ENCODE data around the gene DNAJB8.

DNAJB8 gene

DNA sequence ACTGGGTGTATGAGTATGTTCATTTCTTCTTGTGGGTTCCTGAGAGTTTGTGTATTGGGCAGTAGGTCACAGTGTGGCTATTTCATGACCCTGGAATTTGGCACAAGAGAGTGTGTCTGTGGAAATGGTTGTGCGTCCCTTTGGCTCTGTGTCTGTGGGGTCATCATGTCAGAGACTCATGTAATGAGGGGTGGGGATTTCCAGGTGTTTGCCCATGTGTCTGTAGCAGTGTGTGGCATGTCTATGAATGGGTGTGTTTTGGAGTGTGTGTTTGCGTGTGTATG, 27.6 kb upstream of the DNAJB8 start:
- DNase-seq, result no peak

DNA sequence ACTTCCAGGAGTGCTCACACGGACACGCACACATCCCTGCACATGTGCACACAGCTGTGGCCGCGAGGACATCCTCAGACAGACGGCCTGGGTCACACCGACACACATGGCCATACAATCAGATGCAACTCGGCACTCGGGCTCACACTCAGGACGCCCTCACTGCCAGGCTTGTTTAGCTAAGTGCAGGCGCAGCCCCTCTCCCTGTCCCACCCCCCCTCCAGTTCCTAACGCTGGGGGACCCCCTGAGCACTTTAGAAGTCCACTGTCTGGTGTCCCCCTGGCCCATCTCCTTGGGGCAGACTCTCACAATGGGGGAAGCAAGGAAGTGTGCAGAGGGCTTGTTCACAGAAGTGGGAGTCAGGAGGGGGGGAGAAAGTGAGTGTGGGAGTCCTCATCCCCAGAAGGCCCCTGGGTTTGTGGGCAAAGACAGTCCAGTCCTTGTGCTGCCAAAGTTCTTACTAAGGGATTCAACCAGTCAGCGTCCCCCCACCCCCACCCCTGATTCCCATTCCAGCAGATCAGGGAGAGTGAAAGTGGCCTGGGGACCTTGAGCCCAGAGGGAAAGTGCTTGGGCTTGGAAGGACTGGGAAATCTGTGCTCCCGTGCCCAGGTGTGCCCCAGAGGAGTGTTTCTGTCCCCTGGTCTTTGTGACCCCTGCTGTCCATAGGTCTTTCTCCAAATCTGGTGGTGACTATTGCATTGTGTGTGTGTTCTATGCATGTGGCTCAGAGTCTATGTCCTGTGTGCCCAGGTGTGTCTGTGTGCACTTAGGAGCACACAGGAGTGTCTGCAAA, 27.1 kb upstream of the DNAJB8 start:
- no peak for DNase-seq

DNA sequence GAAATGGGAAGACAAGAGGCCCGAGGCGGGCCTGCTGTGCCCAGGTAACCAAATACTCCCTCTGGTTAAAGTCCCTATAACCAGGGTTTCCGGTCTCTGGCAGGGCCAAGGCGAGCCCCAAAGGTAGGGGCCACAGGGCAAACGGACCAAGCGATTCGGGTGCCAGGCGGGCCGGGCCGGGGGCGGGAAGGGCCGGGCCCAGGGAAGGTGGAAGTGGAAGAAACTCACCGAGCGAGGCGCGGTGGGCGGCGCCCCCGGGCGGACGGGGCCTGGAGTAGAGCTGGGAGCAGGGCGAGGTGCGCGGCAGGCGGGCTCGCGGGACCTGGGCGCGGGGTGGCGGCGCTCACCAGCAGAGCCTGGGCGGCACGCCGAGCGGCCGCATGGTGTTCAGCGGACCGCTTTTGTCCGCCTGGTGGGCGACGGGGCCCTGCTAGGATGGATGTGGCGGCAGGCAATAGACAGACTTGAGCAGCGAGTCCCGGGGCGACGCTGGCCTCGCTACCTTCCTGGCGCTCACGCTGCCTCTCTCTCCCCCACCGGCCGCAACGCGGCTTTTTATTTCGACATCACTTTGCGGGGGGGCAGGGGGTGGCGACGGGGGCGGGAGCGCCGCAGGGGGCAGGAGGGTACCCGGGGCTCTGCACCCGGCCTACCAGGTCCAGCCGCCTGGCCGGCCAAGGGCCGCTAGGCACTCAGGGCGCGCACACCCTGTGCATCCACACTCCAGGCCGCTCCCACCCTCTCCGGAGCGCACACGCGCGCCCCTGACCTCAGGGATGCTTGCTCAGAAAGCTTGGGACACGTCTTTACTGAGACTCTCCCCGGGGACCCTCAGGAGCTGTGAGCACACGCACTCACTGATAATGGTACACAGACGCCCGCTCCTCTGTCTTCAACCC, 26.2 kb upstream of the DNAJB8 start, which contains the start of gene GATA2:
Gene GATA2, minus strand, starts transcription at position 531 of the 899 bp plus-strand sequence. CDS start 6,170 bp downstream, outside the sequence.
- DNase-seq, result no peak

DNA sequence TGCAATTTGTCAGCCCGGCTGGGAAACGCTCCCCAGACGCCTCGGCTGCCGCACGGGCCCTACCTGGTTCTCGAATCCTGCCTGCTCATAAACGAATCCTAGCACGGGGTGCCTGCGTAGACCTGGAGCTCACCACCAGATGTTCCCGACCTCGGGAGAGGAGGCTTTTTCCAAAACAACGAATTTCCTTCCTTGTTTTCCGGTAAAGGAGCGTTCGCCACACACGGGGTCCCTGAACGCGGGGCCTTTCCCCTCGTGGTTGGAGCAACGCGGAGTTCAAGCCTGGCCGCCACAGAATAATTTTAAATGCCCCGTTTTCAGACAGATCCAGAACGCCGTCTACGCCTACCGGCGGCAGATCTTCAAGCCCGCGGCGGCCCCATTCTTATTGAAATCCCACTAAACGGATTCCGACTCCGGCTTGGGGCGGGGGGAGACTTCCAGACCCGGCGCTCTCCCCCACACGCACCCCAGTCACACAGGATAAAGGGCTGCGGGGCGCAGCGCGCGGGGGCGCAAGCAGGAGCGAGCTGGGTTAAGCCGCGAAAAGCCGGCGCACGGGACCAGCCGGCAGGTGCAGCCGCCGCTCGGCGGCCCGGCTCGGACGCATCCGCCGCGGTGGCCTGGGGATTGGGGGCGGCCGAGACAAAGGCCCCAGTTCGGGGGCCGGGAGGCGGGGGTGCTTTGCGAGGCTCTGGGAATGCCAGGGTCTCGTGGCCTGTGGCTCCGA, 25.4 kb upstream of the DNAJB8 start:
- DNase-seq, result no peak

DNA sequence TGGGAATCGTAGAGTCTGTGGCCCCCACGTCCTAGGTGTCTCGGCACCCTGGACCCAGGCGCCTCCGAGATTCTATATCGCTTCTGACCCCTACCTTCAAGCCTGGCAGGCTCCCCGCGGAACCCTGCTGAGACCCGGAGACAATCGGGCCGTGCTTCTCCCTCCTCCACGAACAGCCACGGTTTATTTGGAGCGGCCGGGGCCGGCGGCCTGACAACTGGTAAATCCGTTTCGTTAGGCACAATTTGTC, 24.9 kb upstream of the DNAJB8 start:
- no peak for DNase-seq

DNA sequence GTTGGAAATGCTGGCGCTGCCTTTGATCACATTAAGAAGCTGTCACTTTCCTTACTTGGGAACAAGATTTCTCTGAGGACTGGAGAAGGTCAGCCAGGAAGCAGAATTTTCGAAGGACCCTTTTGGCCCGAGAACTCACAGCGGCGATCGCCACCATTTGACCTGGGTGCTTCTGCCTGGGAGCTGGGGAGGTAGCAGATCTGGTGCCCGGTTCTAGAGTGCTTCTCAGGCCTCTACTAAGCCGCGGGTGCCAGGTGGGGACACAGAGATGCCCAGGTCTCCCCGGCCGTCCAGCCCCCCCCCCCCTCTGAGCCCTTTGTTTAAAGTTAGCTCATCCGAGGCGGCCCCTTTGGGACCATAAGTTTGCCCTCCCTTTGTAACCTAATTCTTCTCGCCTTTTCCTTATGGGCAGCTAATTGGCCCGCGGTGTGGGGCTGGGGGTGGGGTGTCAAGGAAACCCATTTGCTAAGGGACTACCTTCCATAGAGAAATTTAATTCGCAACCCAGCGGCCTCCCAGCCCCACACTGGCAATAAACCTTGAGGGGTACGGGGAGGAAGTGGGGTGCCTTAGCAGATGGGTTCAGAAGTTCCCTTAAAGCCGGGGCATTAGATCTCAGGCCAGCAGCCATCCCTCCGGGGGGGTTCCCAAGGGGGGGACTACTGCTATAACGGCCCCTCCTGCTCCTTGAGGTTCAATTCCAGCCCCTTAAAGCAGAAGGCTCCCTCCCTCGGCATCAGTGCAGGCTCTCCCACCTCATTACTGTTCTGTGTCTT, 24.4 kb upstream of the DNAJB8 start:
- DNase-seq, result no peak

DNA sequence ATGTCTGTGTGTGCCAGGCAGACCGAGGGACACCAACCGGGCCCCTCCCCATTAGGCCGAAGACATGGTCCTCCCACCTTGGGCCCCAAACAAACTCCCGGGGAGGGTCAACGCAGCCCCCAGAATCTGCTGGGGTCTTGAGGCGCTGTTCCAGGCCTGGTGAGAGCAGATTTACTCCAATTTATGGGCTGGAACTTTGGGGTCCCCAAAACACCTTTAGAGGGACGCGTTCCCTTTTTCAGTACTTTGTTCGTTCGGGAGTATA, 23.9 kb upstream of the DNAJB8 start:
- no peak for DNase-seq

DNA sequence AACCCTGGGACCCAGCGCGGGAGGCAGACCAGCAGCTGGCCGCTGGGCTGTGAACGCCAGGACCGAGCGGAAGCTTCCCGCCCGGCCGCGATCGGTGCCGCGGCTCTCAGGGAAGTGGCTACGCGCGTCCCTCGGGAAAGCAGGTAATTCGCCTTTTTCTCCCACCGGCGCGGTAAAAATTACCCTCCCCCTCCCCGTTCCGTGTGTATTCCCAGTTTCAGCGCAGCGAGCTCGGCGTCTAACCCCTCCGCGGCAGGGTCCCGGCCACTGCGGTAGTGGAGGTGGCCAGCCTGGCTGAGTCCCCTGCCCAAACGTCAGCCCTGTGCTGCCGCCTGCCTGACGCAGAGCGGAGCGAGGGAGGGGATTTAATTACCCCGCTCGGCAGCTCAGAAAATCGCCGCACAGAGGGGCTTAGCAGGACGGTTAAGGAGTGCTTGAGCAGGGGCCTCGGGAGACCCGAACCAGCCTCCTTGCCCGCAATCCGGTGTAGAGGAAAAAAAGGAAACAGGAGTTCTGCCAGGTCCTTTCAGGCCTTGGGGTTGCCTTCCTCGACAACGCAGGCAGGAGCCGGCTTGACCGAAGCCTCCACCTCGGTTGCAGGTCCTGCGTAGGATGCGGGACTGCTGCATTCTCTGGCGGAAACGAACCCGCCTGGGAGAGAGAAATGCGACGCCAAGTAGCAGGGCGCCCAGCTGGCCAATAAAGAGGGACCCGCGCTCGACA, 23.4 kb upstream of the DNAJB8 start:
- DNase-seq, result no peak

DNA sequence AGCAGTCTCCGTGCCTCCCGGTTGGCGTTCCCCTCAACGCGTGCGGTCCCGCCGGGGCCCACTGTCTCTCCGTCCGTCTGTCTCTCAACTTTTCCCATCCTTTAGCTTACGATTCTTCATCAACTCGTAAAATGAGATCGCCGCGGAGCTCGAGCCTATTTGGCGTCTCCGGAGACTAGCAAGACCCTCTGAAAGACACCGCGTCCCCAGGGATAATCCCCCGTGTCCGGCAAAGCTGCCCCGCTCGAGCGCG, 22.9 kb upstream of the DNAJB8 start:
- no peak for DNase-seq

DNA sequence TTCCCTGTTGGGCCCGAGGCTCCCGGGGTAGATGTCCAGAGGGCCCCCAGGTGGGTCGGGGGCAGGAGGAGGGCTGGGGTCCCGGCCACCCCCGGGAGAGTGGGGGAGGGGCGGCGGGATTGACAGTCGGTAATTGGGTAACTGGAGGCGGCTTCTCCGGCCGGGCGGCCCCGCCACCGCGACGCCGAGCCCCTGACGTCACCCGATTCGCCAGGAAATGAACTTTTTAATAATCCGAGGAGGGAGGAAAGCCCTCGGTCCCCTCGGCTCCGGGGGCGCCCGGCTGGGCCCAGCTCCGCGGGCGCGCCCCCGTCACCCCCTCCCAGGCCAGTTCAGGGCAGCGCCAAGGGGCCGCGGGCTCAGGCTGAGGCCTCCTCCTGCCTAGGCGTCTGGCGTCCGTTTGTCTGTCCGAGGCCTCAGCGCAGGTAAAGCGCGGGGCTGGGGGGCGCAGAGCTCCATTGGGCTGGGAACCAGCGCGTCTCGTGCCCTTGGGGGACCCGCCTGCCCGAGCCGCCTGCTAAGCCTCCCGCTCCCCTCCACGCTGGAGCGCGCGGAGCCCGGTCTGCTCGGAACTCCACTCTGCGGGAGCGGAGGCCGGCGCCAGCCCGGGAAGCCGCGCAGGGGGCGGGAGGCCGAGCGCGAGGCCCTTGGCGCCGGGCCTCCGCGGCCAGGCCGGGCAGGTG, 22.4 kb upstream of the DNAJB8 start:
- no peak for DNase-seq

DNA sequence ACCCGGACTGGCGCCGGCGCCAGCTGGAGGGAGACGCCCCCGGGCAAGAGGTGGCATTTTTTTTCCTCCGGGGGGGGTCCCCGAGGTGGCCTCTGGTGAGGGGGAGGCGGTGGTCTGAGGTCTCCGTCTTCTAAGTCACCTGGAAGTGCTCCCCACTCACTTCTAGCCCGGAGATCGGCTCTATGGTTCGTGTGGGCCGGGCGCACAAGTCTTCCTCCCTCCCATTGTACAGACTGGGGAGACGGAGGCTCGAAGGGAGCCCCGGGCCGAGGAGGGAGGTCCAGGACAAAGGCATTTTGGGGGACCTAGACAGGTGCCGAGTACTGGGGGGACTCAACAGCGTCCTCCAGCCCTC, 21.9 kb upstream of the DNAJB8 start:
- no peak for DNase-seq

DNA sequence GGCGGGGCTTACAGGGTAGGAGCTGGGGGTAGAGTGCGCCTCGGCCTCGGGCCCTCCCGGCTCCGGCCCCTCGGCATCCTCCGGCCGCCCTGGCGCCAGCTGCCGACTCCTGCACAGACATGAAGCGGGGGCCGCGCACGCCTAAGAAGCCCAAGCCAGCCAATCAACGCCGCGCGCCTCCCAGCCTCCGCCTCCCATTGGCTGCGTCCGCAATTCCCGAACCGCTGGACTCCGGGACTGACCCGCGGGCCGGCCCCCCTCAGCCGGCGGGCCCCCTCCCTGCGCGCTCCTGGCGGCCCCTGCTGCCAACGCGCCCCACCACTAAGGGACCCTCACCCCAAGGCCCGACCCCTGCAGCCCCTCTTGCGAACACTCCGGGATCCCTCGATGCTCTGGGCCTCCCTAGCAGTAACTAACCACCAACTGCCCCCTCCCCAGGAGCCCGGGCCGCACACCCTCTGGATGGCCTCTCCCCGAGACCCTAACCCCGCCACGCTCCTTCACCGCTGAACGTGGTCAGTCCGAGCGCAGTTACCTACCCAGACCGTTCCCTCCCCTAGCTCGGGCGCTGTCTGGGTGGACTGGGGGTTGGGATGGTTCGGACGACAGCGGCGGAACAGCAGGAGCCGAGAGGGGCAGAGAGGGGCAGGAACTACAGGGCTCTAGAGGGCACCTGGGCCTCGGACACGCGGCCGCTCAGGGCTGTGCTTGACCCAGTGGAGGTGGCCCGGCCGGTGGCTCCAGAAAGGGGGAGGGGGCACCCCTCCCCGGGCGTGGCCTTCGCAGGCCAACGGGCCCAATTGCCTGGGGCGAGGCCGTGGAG, 21.3 kb upstream of the DNAJB8 start:
- DNase-seq, result peak in 26 of 56 donors; percentile 2 to 62 (median 20)

DNA sequence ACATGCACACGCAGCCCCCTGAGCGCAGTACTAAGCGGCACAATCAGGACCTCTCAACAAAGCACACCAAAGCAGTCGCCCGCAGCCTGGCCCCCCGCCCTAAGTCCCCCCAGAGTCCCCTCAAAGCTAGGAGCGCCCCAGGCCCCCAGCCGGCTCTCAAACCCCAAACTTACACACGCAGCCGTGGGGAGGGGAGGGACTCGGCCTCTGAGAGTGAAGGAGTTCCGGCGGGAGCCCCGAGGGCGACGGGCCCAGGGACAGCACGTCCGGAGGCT, 20.8 kb upstream of the DNAJB8 start:
- DNase-seq, result no peak

DNA sequence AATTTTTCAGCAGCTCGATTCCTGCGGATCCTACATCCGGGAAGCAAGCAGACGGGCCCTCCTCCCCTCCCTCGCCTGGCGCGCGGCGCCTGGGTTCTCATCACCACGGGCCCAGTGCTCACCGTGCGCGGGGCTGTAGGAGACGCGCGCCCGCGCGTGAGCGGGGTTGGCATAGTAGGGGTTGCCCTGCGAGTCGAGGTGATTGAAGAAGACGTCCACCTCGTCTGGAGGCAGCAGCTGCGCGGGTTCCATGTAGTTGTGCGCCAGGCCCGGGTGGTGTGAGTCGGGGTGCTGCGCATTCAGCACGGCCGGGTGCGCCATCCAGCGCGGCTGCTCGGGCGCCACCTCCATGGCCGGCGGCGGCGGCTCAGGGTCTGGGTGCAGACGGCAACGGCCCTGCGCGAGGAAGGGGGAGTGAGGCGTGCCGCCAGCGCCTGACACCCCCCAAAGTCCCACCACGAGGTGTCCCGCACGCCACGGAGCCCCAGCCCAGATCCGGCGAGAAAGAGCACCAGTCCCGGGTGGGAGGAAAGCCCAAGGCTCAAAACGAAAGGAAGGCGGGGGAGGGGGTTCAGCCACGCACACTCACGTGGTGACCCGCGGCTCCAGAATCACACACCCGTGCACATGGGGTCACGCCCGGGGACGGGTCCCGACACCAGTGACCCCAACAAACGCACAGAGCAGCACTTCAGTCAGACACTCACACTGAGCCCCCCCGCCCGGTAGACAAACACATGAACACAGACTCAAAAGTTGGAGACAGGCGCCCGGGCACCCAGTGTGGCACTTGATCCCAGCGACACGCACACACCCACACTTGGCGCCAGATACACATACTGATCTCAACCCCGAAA, 20.2 kb upstream of the DNAJB8 start:
- peak in 1 of 56 donors; percentile 13 for DNase-seq

DNA sequence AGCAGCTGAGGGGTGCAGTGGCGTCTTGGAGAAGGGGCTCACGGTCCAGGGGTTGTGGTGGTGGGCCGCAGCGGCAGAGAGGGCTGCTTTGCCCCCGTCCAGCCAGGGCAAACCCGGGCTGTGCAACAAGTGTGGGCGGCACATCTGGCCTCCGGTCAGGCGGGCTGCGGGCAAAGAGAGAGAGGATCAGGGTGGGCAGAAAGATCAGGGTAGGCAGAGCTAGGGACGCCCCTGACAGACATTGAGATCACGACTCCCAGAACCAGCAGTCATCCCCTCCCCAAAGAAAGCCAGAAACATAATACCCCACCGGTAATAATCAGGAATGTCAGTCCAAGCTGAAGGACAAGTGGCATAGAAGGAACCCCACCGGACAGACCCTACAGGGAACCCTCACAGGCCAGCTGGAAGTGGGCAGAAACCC, 19.5 kb upstream of the DNAJB8 start:
- no peak for DNase-seq

DNA sequence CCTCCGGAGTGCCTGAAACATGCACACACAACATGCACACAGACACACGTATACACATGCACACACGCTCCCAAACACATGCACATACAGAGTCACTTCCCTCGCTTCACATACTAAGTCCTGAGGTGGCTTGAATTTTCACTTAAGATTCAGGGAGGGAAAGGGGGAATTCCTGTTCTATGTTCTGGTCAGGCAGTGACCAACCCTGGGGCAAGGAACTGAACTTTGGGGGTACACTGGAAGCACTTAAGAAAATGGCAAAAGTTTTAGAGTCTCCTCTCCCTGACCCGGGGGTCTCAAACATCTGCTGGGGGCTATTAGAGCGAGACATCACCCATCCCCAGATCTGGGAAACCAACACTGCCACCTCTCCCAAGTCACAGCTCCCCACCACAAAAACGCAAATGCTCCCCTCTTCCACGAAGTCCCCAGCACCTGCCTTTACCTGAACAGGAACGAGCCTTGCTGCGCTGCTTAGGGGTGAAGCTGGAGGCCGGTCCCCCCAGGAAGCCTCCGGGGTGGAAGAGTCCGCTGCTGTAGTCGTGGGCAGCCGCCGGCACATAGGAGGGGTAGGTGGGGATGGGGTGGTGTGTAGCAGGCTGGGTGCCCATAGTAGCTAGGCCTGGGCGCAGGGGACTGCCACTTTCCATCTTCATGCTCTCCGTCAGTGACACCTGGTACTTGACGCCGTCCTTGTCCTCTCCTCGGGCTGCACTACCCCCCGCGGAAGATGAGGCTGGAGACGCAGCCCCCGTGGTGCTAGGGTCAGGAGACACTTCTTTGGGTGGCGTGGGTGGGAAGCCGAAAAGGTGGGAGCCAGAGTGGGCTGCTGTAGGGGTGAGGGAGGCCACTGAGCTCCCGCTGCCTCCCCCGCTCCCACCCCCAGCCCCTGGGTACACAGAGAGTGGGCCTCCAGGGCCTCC, 18.9 kb upstream of the DNAJB8 start:
- DNase-seq, result no peak

DNA sequence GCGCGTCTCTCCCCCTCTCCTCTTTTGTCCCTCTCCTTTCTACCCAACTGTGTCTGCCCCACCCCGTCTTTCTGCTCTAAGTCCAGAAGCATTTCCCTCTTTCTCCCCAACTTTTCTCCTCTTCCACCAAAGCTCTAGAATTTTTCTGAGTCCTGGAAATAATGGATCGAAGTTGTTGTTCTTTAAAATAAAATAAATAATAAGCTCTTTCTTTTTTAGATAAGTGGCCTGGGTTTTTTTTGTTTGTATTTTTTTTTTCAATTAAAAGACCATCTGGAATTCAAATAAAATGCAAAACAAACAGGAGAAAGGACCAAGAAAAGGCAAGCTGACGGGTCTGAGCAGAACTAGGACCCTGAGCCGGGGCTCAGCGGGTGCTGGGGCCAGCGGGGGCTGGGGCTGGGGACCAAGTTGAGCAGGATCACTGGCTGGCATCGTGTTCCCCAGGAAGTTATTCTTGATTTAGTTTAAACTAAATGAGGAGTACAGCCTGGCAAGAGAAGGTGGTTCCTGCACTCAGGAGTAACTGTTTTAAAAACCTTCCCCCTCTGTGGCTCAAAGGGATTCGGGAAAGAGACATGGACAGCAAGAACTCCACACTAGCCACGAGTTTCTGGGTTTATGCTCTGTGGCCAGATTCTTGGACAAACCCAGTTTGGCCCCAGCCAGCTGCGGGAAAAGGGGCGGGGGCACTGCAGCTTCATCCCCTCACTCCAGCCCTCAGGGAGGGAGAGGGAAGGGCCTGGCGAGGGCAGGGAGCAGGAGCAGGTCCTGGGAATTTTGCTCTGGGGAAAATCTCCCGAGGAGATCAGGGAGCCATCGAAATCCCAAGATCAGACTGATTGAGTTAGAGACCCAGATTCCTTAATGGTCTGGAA, 18.0 kb upstream of the DNAJB8 start:
- DNase-seq, result no peak
